Measurements from ENCODE around the gene DIP2A.

DNA sequence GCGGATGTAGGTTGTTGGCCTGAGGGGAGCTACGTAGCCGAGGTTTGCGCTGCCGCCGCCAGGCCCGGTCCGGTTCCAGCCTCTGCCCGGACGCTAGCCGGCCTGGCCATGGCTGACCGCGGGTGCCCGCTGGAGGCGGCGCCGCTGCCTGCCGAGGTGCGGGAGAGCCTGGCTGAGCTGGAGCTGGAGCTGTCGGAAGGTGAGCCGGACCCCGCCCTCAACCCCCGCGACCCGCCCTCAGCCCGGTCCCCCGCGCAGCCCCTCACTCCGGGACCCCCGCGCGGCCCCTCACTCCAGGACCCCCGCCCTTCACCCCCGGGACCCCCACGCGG lies 299 bp downstream of the DIP2A start:
- TF ChIP-seq POLR2A (IDR thresholded peaks at IDR 0.05; ENCODE audit: extremely low read depth, insufficient read length) (no peak), CTCF (IDR thresholded peaks at IDR 0.05; ENCODE audit: low read depth, low read length) (no peak), MYC (IDR thresholded peaks at IDR 0.05; ENCODE audit: low read depth, low read length) (no peak; the same call in 1 of the 2 replicates)
- TF ChIP-seq, protein P1, sequence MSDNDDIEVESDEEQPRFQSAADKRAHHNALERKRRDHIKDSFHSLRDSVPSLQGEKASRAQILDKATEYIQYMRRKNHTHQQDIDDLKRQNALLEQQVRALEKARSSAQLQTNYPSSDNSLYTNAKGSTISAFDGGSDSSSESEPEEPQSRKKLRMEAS (IDR thresholded peaks at IDR 0.05; ENCODE audit: low read depth, low read length): no peak

All from NB4 (cell line).